ENCODE measurements around the gene SLC25A18.
"Not testable (repeated sequence)": the region's sequence is repeated elsewhere in the genome, so short reads cannot be mapped to it uniquely, and the experiment has no call there.

The SLC25A18 gene

DNA sequence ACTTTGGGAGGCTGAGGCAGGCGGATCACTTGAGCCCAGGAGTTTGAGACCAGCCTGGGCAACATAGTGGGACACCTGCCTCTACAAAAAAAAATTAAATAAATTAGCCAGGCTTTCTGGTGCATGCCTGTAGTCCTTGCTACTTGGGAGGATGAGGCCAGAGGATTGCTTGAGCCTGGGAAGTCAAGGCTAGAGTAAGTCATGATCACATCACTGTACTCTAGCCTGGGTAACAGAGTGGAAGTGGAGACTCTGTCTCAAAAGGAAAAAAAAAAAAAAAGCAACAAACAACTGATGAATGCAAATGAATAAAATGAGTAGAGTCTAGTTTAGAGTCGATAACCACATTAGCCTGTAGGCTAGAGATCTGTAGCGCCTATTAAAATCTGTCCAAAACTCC is 71.4 kb downstream of the SLC25A18 start:
- TF ChIP-seq, protein P1, sequence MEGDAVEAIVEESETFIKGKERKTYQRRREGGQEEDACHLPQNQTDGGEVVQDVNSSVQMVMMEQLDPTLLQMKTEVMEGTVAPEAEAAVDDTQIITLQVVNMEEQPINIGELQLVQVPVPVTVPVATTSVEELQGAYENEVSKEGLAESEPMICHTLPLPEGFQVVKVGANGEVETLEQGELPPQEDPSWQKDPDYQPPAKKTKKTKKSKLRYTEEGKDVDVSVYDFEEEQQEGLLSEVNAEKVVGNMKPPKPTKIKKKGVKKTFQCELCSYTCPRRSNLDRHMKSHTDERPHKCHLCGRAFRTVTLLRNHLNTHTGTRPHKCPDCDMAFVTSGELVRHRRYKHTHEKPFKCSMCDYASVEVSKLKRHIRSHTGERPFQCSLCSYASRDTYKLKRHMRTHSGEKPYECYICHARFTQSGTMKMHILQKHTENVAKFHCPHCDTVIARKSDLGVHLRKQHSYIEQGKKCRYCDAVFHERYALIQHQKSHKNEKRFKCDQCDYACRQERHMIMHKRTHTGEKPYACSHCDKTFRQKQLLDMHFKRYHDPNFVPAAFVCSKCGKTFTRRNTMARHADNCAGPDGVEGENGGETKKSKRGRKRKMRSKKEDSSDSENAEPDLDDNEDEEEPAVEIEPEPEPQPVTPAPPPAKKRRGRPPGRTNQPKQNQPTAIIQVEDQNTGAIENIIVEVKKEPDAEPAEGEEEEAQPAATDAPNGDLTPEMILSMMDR (IDR thresholded peaks at IDR 0.05; ENCODE audit: insufficient read depth, low read depth, low read length, missing control alignments), result no peak
- H3K4me3 ChIP-seq (ENCODE audit: low read depth, low read length), result no peak overlapping the region
- no peak for DNase-seq (ENCODE audit: low read depth)

DNA sequence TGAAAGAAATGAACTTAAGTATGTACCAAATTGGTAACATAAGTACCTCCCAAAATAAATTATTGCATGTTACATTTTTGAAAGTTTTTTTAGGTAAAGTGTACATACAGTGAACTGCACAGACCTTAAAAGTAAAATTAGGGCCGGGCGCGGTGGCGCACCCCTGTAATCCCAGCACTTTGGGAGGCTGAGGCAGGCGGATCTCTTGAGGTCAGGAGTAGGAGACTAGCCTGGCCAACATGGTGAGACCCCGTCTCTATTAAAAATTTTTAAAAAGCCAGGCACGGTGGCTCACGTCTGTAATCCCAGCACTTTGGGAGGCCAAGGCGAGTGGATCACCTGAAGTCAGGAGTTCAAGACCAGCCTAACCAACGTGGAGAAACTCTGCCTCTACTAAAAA is 73.6 kb downstream of the SLC25A18 start:
- H3K4me3 ChIP-seq (ENCODE audit: low read depth, low read length); DNase-seq (ENCODE audit: low read depth): not testable (repeated sequence)

DNA sequence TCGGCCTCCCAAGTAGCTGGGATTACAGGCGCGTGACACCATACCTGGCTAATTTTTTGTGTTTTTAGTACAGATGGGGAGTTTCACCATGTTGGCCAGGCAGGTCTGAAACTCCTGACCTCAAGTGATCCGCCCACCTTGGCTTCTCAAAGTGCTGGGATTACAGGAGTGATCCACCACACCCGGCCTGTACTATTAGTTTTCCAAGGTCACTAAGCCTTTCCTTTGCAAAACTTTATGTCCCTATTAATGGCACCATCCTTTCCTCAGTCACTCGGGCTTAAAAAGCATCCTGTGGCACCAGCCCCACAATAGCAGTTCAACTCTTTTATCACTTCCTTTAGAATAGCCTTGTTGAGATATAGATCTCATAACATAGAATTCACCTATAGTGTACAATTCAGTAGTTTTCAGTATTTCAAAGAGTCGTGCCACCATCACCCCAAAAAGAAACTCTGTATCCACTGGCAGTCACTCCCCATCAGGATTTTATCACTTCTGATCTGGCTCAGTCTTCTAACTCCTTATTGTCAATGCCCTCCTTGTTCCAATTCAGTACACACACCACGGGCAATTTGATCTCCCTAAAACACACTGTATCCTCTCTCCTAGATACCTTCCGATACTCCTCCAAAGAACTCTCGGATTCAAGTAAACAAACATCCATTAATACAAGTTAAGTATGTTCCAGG is 74.3 kb downstream of the SLC25A18 start:
- TF ChIP-seq, protein P1 (IDR thresholded peaks at IDR 0.05; ENCODE audit: insufficient read depth, low read depth, low read length, missing control alignments), result no peak
- DNase-seq (ENCODE audit: low read depth), result peak; percentile 3
- H3K4me3 ChIP-seq (ENCODE audit: low read depth, low read length), result peak overlapping the region; percentile 71

DNA sequence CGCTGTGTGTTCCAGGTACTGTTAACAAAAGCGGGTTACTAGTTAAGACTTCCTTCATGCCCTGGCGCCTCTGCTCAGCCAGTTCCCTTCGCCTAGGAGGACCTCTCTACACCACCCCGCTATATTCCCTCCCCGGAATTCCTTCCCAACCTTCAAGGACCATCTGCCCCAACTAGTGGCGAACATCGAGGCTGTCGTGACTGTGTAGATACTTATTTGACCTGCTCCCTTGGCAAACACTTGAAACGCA is 74.8 kb downstream of the SLC25A18 start:
- peak overlapping the region; percentile 71 for H3K4me3 ChIP-seq (ENCODE audit: low read depth, low read length)
- no peak for DNase-seq (ENCODE audit: low read depth)
- TF ChIP-seq, protein P1 (IDR thresholded peaks at IDR 0.05; ENCODE audit: insufficient read depth, low read depth, low read length, missing control alignments), result no peak

DNA sequence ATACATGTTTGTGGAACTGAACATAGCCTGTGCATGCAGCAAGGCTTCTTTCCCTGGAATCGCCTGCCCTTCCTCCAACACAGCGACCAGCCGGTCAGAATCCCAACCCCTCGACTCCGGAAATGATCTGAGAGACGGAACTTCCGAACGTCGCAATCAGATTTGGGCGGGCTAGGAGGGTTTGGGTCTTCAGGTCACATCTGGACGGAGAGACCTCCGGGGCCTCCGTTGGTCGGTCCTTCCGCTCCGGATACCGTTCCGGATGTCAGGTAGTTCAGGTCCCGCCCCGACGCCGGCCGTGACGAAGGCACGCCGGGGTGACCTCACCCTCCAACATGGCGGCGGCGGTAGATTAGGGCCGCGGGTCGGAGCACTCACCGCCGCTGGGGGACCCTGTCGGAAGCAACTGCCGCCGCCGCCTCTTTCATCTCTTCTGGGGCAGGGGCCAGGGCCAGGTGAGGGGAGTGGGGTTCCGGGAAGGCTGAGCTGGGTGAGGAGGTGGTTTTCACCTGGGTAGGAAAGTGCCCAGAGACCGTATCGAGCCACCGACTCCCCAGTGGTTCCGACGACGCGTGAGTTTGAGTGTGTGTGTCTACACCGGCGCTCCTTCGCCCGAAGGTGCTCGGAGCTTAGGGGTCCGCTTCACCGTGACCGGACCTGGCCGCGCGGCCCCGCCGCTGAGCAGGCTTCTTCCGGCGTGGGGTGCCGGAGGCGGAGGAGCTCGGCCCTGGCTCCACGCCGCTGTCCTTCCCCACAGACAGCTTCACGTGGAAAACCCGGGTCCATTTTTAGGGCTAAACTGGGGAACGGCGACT is 75.3 kb downstream of the SLC25A18 start, which contains the start of gene BCL2L13:
TSS of gene BCL2L13 (plus strand) at position 326 of the 815 bp plus-strand sequence. CDS start 16,955 bp downstream, outside the sequence.
- TF ChIP-seq, protein P1 (IDR thresholded peaks at IDR 0.05; ENCODE audit: insufficient read depth, low read depth, low read length, missing control alignments), result no peak
- H3K4me3 ChIP-seq (ENCODE audit: low read depth, low read length), result peak within 1 kb of the TSS; percentile 71
- DNase-seq (ENCODE audit: low read depth), result peak; percentile 96

DNA sequence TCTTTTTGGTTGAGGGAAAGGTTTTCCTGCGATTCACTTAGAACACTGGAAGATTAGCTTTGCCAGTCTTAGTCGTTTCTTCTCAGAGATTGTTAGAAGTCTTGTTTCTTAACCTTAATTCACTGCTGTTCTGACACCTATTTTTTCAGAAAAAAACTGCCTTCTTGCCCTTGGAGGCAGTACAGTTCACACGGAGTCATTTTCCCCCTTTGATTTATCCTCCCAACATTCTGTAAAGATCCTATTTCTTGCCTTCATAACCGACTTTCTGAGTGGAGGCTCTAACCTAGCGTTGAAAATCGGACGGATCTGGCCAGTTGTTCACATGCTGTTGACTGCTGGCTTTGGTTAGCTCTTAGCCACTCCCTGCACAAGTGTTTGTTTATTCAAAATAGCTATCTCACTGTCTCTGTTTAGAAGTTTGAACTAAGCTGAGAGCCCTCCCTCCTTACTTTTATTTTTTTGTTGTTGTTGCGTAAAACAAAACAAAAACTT is 76.0 kb downstream of the SLC25A18 start:
- peak; percentile 67 for DNase-seq (ENCODE audit: low read depth)
- TF ChIP-seq, protein P1 (IDR thresholded peaks at IDR 0.05; ENCODE audit: insufficient read depth, low read depth, low read length, missing control alignments), result no peak

More for the DNA sequence above, 76.0 kb downstream of the SLC25A18 start:
- H3K4me3 ChIP-seq (ENCODE audit: low read depth, low read length), result peak overlapping the region; percentile 71
